Coronary artery (tissue), 2 donors: Measurements from ENCODE around the gene PHLPP1.

Experiments
- DNase-seq: peaks from one replicate; pipeline ENCODE4 v3.0.0-alpha.2; 2017; ENCODE audit warnings: low spot score
- H3K27ac ChIP-seq, 2 donors: fragments of 200-600 bp; sonication (generic); one replicate each; pipeline ENCODE4 v1.5.1; 2016 to 2019
- H3K4me3 ChIP-seq: fragments of 200-600 bp; sonication (generic); 2 replicates; pipeline ENCODE4 v1.5.1; 2016; ENCODE audit warnings: mild to moderate bottlenecking, moderate library complexity
- CTCF ChIP-seq: fragments of 200-600 bp; sonication (generic); IDR thresholded peaks from one replicate; pipeline ENCODE4 v1.5.1; 2019; ENCODE audit warnings: antibody characterized with exemption

Gene PHLPP1

GRCh38 chr18:62933261-62933887 is 218.0 kb downstream of the PHLPP1 start:
- H3K4me3 ChIP-seq, result no peak overlapping the region
- no peak for TF ChIP-seq CTCF
- H3K27ac ChIP-seq, result no peak overlapping the region
- DNase-seq, result no peak

GRCh38 chr18:62935994-62936393 is 220.7 kb downstream of the PHLPP1 start:
- Histone ChIP-seq H3K27ac (no peak overlapping the region), H3K4me3 (no peak overlapping the region)
- DNase-seq, result no peak
- TF ChIP-seq CTCF, result no peak

DNA sequence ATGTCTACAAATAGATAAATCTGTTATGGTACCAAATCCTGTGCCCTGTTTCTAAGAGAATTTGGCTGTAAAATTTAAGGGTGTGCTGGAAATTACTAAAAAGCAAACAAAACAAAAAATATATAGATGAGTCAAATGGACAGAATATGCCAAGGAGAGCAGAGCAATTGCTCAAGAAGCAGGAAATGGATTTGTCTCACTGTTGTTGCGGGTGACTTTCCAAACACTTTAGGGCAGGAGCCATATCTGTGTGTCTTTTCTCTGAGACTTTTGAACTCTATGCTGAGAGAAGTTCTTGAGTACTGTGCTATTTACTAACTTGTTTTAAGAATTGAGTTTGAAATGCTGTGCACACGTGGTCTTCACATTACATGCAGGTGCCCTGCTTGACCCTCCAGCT is 221.7 kb downstream of the PHLPP1 start:
- Histone ChIP-seq H3K27ac (peak overlapping the region; percentile 60 to 69), H3K4me3 (no peak overlapping the region)
- TF ChIP-seq CTCF, result no peak
- DNase-seq, result no peak

GRCh38 chr18:62938006-62938405 is 222.7 kb downstream of the PHLPP1 start:
- TF ChIP-seq CTCF, result no peak
- DNase-seq, result no peak
- H3K4me3 ChIP-seq, result no peak overlapping the region
- peak overlapping the region; percentile 60 to 69 for H3K27ac ChIP-seq

DNA sequence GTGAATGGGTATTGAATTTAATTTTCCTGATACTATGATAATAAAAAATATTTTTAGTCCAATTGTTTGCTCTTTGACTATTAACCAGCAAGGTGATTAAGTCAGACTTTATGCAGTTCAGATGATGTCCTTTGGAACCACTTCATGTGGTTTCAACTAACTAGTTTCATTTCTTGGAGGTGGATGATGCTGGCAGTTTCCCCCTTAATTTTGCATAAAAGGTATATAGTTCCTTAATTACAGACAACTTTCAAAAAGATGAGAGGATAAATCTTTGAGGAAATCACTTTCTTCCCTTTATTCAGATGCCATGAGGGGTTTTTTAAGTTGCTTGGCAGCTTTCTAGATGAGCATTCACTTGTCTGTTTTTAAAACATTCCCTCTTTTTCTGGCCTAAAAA is 223.1 kb downstream of the PHLPP1 start:
- TF ChIP-seq CTCF, result no peak
- no peak overlapping the region for H3K4me3 ChIP-seq
- H3K27ac ChIP-seq, result peak overlapping the region; percentile 36 to 60
- DNase-seq, result no peak

- no peak for DNase-seq
Observed at GRCh38 chr18:62939433-62939832, 224.1 kb downstream of the PHLPP1 start.

More at GRCh38 chr18:62939433-62939832, 224.1 kb downstream of the PHLPP1 start:
- Histone ChIP-seq H3K4me3 (no peak overlapping the region), H3K27ac (peak overlapping the region; percentile 60 to 78)
- no peak for TF ChIP-seq CTCF
